Tibial nerve (tissue), 4 donors: ENCODE measurements around the gene RBP3. TPM values are rescaled to one million over a fixed set of nuclear protein-coding genes. Genes with fewer than 3 reads are reported as not detected.

Experiments used
- DNase-seq, 2 donors: peaks; one replicate each; pipeline ENCODE4 v3.0.0-alpha.2; 2019; ENCODE audit warnings: low spot score in 2 of 2
- H3K27ac ChIP-seq, 4 donors: fragments of 200-600 bp; sonication (generic) in 3 of 4; one replicate each; pipeline ENCODE4 v1.5.1; 2017 to 2019; ENCODE audit warnings: mild to moderate bottlenecking in 1 of 4
- H3K27me3 ChIP-seq, 2 donors: fragments of 200-600 bp; sonication (generic) in 1 of 2; one replicate each; pipeline versions ENCODE4 v1.5.1 to v1.6.0; 2017 to 2019
- H3K36me3 ChIP-seq, 3 donors: fragments of 200-600 bp; sonication (generic); one replicate each; pipeline ENCODE4 v1.5.1; 2018 to 2019
- H3K4me1 ChIP-seq, 4 donors: fragments of 200-600 bp; sonication (generic) in 3 of 4; one replicate each; pipeline ENCODE4 v1.5.1; 2017 to 2019
- H3K4me3 ChIP-seq, 4 donors: fragments of 200-600 bp; sonication (generic) in 3 of 4; one replicate each; pipeline ENCODE4 v1.5.1; 2017 to 2019; ENCODE audit warnings: mild to moderate bottlenecking in 1 of 4, moderate library complexity in 1 of 4
- H3K9me3 ChIP-seq, 4 donors: fragments of 200-600 bp; sonication (generic) in 3 of 4; one replicate each; pipeline ENCODE4 v1.5.1; 2017 to 2019
- EP300 ChIP-seq, 2 donors: sonication (generic); formaldehyde crosslinking; IDR thresholded peaks; one replicate each; pipeline ENCODE4 v1.6.1; 2017; ENCODE audit warnings: antibody characterized with exemption in 2 of 2, mild to moderate bottlenecking in 1 of 2
- POLR2A ChIP-seq, 2 donors: fragments of 450-650 bp; IDR thresholded peaks; one replicate each; pipeline ENCODE4 v1.6.1; 2017; ENCODE audit warnings: antibody characterized with exemption in 2 of 2, mild to moderate bottlenecking in 2 of 2, moderate library complexity in 2 of 2
- WGBS, 2 donors: methylation state at CpG; one replicate each; pipeline ENCODE4 v1.1.5; 2018; 5-methylcytosine and 5-hydroxymethylcytosine counted together
- total RNA-seq, 4 donors: library from RNA; depleted of rRNA; stranded (reverse); fragments of >200 nt; gene quantifications; one replicate each; pipeline ENCODE4 v1.1.0, GENCODE V29; 2016
- TF ChIP-seq, protein P1 (sequence below), 5 experiments: fragments of 200-600 bp in 3 of 5; fragments of 450-650 bp in 2 of 5; sonication (generic) in 3 of 5; IDR thresholded peaks; one replicate each; pipeline ENCODE4 v1.5.1; 2016 to 2019; ENCODE audit warnings: antibody characterized with exemption in 5 of 5, mild to moderate bottlenecking in 3 of 5, moderate library complexity in 2 of 5

Gene RBP3
- total RNA-seq, 4 donors from 2014 or later, result not detected

DNA sequence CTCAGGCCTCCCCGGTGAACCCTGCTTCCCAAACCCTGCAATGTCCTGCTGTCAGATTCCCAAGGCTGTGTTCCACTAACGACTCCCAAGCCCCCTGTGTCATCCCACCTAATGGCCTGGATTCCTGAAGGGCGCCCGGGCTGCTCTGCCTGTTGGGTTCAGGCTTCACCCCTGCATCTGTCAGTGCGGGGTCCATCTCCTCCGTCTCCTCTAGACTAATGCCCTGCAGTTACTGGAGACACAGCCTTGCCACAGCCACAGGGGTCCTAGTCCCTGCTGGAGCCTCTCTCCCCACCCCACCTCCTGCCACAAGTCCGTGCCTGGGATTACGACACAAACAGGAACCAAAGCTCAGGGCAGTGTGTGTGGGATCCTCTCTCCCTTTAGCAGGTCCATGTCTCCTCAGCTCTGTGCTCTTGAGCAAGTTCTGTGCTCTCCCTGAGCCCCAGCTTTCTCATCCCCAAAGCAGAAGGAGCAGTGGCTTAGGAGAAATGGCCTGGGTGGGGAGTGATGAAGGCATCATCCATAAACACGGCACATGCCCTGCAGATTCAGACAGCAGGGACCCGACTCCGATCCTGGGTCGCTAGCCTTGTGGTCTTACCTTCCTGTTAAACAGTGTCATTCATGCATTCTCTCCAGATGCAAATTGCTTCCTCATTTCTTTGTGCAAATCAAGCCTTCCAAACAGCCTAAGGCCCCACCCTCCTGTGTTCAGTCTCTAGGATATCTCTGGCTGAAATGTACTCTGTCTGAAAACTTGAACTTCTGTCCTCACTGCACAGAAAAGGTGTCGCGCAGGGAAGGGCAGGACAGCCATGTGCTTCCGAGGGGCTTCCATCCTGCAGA is 8.2 kb upstream of the RBP3 start:
- TF ChIP-seq, protein P1, sequence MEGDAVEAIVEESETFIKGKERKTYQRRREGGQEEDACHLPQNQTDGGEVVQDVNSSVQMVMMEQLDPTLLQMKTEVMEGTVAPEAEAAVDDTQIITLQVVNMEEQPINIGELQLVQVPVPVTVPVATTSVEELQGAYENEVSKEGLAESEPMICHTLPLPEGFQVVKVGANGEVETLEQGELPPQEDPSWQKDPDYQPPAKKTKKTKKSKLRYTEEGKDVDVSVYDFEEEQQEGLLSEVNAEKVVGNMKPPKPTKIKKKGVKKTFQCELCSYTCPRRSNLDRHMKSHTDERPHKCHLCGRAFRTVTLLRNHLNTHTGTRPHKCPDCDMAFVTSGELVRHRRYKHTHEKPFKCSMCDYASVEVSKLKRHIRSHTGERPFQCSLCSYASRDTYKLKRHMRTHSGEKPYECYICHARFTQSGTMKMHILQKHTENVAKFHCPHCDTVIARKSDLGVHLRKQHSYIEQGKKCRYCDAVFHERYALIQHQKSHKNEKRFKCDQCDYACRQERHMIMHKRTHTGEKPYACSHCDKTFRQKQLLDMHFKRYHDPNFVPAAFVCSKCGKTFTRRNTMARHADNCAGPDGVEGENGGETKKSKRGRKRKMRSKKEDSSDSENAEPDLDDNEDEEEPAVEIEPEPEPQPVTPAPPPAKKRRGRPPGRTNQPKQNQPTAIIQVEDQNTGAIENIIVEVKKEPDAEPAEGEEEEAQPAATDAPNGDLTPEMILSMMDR (IDR thresholded peaks at IDR 0.05), result no peak
- TF ChIP-seq EP300 (IDR thresholded peaks at IDR 0.05) (no peak), POLR2A (IDR thresholded peaks at IDR 0.05) (no peak)
- H3K4me3 ChIP-seq, result no peak overlapping the region
- 73 to 78% methylated on average over 15 of the region's 15 CpGs for WGBS, 2 donors
- DNase-seq, result no peak
- H3K27me3 ChIP-seq, result no peaks in the 10 kb centered on the region
- H3K36me3 ChIP-seq, result no peaks in the 10 kb centered on the region
- H3K27ac ChIP-seq, result no peak overlapping the region
- H3K4me1 ChIP-seq, result no peaks in the 10 kb centered on the region
- no peaks in the 10 kb centered on the region for H3K9me3 ChIP-seq

DNA sequence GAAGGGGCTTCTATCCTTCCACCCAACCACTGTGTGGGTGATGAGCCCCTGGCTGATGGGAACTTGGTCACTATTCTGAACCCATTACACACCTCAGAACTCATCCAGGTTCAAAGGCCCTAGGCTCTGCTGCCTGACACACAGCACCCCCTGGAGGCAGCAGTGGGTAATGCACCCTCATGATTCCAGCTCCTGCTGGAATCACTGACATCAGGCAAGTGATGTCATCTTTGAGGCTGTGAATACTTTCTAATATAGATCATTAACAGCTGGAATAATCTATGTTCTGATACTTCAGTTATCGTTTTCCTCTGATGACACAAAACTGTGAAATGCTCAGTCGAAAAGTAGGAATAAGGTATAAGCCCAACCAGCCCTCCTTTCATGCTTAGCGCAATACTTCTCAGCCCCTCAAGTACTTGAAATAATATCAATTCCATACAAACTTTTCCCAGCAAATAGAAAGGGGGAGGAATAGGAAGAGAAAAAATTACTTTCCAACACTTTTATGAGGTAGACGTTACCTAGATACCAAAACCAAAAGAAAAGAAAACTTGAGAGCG is 7.5 kb upstream of the RBP3 start:
- no peaks in the 10 kb centered on the region for H3K27me3 ChIP-seq
- WGBS, 2 donors, result 68 to 69% methylated on average over 5 of the region's 5 CpGs
- H3K9me3 ChIP-seq, result no peaks in the 10 kb centered on the region
- H3K36me3 ChIP-seq, result no peaks in the 10 kb centered on the region
- H3K4me1 ChIP-seq, result no peaks in the 10 kb centered on the region
- H3K27ac ChIP-seq, result no peak overlapping the region
- TF ChIP-seq, protein P1 (IDR thresholded peaks at IDR 0.05), result peak; percentile 78 to 94 (median 88)
- no peak for TF ChIP-seq EP300 (IDR thresholded peaks at IDR 0.05)
- no peak for TF ChIP-seq POLR2A (IDR thresholded peaks at IDR 0.05)
- H3K4me3 ChIP-seq, result no peak overlapping the region
- DNase-seq, result peak; percentile 60 to 78

DNA sequence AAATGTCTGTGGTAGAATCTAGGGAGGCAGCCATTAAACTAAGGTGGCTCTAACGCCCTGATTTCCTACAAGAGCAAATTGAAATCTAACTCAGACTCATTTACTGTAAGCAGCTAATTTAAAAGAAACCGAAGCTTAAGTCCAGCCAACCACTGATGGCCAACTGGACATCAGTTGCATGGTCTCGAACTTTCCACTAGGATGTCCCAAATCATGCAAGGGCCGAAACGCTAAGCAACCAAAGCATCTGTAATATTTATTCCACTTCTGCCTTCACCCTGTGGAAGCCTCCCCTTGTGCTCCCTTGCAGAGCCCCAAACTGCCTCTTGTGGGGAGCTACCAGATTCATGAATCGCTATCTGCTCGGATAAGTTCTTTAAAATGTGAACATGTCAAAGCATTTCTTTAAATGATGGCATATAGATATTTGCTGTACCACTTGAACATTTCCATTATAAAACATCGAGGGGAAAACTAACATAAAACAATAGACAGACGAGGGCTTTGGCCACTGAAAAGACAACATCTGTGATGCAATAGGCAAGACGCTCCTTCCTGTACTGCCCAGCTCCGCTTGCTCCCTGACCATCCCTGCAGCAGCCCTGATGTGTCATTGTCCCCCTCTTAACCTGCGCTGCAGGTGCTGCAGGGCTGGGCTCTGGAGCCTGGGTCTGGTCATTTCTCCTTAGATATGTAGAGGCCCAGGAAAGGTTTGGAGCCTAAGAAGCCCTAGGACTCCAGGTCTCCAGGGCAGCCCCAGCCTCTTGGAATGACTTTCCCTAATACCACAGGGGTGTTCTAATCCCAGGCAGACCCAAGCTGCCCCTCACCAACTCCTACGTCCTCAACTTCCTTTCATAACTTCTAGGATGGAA is 2.9 kb upstream of the RBP3 start:
- 84 to 85% methylated on average over 13 of the region's 13 CpGs for WGBS, 2 donors
- no peak for DNase-seq
- no peaks in the 10 kb centered on the region for H3K27me3 ChIP-seq
- H3K4me1 ChIP-seq, result no peaks in the 10 kb centered on the region
- H3K4me3 ChIP-seq, result no peak overlapping the region
- TF ChIP-seq, protein P1 (IDR thresholded peaks at IDR 0.05), result no peak
- TF ChIP-seq EP300 (IDR thresholded peaks at IDR 0.05) (no peak), POLR2A (IDR thresholded peaks at IDR 0.05) (no peak)
- H3K36me3 ChIP-seq, result no peaks in the 10 kb centered on the region
- H3K9me3 ChIP-seq, result no peaks in the 10 kb centered on the region
- no peak overlapping the region for H3K27ac ChIP-seq

DNA sequence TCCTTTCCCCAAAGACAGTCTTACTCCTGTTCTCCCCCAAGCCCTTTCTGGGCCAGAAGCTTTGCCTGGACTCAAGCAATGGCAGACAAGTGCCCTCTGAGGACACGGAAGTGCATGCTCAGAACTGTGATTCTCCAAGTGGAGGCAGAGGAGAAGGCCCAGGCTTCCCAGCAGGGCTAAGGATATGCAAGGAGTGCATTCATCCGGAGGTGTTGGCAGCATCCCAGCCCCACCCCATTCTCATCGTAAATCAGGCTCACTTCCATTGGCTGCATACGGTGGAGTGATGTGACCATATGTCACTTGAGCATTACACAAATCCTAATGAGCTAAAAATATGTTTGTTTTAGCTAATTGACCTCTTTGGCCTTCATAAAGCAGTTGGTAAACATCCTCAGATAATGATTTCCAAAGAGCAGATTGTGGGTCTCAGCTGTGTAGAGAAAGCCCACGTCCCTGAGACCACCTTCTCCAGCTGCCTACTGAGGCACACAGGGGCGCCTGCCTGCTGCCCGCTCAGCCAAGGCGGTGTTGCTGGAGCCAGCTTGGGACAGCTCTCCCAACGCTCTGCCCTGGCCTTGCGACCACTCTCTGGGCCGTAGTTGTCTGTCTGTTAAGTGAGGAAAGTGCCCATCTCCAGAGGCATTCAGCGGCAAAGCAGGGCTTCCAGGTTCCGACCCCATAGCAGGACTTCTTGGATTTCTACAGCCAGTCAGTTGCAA is 1.4 kb upstream of the RBP3 start:
- H3K4me1 ChIP-seq, result no peaks in the 10 kb centered on the region
- no peaks in the 10 kb centered on the region for H3K36me3 ChIP-seq
- no peak overlapping the region for H3K4me3 ChIP-seq
- H3K27me3 ChIP-seq, result no peaks in the 10 kb centered on the region
- WGBS, 2 donors, result 77 to 82% methylated on average over 12 of the region's 13 CpGs
- TF ChIP-seq, protein P1 (IDR thresholded peaks at IDR 0.05), result no peak
- TF ChIP-seq POLR2A (IDR thresholded peaks at IDR 0.05) (no peak), EP300 (IDR thresholded peaks at IDR 0.05) (no peak)
- no peak for DNase-seq
- H3K27ac ChIP-seq, result no peak overlapping the region
- no peaks in the 10 kb centered on the region for H3K9me3 ChIP-seq
